PFSK-1 (cell line): ENCODE results near the gene NELFCD.

ENCODE experiments used
- FOXP2 ChIP-seq: optimal IDR thresholded peaks from 2 replicates; pipeline ENCODE3; 2011; ENCODE audit warnings: borderline replicate concordance, control low read depth, inconsistent platforms; ENCODE audit not compliant: insufficient read depth; ENCODE audit errors: extremely low read length, extremely low read depth
- POLR2AphosphoS5 ChIP-seq: IDR thresholded peaks from 2 replicates; pipeline ENCODE4 v1.6.1; 2012; ENCODE audit warnings: low read depth, mild to moderate bottlenecking, control low read depth, low read length, moderate library complexity
- REST ChIP-seq, 2 experiments: IDR thresholded peaks; 2 replicates each; pipeline versions ENCODE4 v1.6.1 to v1.8.0; 2011 to 2012; ENCODE audit warnings: low read depth in 2 of 2, low read length in 2 of 2, control low read depth in 1 of 2, inconsistent platforms in 1 of 2, mild to moderate bottlenecking in 1 of 2, moderate library complexity in 1 of 2; ENCODE audit not compliant: insufficient read depth in 1 of 2
- SIN3A ChIP-seq: IDR thresholded peaks from 2 replicates; pipeline ENCODE4 v1.6.1; 2012; ENCODE audit warnings: mild to moderate bottlenecking, low read length, moderate library complexity, borderline replicate concordance; ENCODE audit not compliant: insufficient read depth
- TAF1 ChIP-seq: IDR thresholded peaks from 2 replicates; pipeline ENCODE4 v1.6.1; 2012; ENCODE audit warnings: low read length, control low read depth, borderline replicate concordance; ENCODE audit not compliant: insufficient read depth

NELFCD gene

DNA sequence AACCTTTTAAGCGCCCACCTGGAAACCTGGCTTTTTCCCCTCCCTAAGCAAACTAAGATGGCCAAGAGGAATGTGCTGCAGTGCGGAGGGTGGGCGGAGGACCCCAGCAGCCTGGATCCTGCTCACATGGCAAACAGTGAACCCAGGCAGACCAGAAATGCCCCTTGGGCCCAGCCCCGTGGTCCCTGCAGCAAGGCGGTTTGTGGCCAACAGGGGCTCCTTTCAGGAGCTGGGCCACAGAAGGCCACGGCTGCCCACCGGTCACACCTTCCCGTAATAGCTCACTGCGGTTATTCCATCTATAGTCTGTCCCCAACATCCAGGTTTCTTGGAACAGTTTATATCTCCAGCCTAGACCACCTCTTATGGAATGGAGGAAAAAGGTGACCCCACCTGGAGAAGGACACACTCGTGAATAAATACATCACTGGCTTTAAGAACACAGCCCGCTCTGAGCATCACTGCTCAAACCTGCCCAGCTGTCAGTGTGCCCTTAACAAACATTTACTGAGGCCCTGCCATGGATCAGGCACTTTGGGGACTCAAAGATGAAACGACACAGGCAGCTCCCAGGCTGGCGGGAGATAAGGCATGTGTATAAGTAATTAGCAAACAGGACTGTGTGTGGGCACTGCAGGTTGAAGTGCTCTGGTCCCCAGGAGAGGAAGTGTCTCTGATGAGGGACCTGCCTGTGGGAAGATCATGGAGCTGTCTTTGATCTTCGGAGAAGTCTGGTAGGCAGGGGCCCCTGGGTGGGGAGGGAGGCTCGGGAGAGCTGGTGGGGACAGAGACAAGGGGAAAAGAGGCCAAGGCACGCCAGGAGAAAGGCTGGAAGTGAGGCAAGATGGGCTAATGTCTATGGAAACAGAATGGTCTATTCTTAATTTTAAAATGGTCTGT is 35.0 kb downstream of the NELFCD start:
- TF ChIP-seq TAF1 = no peak
- TF ChIP-seq REST (IDR thresholded peaks at IDR 0.05; ENCODE audit: insufficient read depth in 1 of 2, low read depth in 2 of 2, low read length in 2 of 2) = no peak
- TF ChIP-seq POLR2AphosphoS5 = no peak
- TF ChIP-seq SIN3A = no peak
- TF ChIP-seq FOXP2 = no peak

DNA sequence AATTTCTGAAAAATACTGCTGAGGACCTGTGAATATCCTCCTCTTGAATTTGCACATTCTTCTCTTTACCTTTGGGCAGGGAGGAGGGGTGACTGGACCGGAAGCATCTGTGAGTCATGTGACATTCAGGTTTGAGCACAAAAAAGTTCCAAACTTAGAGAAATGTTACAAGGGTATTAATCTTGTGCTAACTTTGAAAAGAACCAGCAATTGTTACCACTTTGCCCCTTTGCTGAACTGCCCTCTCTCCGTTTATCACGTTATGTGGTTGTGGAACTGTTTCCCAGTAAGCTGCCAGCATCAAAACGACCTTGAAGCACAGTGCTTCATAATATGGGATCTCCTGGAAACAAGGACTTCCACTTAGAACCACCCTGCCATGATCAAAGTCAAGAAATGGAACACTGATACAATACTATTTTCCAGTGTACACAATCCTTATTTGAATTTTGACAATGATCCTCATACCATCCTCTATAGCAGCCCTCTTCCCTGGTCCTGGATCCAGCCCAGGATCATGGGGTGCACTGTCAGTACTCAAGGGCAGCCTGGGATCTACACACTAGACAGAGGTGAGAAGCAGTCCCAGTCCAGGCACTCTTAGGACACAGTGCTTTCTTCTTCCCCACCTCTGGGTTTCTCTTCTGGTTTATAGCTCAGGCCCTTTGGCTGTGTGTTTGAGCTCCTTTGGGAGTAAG is 35.9 kb downstream of the NELFCD start:
- TF ChIP-seq REST (IDR thresholded peaks at IDR 0.05; ENCODE audit: insufficient read depth in 1 of 2, low read depth in 2 of 2, low read length in 2 of 2) = no peak
- TF ChIP-seq TAF1 = no peak
- no peak for TF ChIP-seq POLR2AphosphoS5
- no peak for TF ChIP-seq SIN3A
- no peak for TF ChIP-seq FOXP2

DNA sequence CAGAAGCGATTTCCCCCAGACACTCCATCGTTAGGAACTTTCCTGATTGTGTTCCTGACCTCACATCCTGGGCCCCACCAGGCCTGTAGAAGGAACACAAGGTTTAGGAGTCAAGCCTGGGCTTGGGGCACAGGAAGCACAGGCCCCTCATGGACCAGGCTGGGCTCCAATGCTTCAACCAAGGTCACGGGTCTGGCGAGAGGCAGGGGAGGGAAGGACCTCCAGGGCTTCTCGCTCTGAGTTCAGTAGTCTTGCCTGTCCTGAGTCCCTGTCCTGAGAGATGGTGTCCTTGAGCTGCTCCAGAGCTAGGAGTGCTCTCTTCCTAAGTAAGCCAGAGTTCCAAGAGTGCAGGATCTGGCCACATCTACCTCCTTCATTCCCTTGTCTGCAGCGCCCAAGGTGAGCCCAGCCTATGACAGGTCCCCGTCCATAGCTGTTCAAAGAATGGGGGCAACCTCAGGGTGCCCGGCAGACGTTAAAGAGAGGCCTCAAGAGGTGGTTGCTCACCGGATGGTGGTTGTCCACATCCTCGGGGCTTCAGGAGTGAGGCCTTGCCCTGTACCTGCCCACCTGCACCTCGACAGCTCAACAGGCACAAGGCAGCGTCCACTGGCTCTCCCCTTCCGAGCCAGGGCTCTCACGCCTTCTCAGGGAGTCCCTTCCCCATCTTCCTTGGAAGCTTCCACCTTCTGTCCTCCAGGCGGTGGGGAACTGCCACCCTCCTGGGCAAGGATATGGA is 36.6 kb downstream of the NELFCD start:
- no peak for TF ChIP-seq TAF1
- TF ChIP-seq POLR2AphosphoS5 = no peak
- no peak for TF ChIP-seq SIN3A
- no peak for TF ChIP-seq REST (IDR thresholded peaks at IDR 0.05; ENCODE audit: insufficient read depth in 1 of 2, low read depth in 2 of 2, low read length in 2 of 2)
- TF ChIP-seq FOXP2 = no peak

DNA sequence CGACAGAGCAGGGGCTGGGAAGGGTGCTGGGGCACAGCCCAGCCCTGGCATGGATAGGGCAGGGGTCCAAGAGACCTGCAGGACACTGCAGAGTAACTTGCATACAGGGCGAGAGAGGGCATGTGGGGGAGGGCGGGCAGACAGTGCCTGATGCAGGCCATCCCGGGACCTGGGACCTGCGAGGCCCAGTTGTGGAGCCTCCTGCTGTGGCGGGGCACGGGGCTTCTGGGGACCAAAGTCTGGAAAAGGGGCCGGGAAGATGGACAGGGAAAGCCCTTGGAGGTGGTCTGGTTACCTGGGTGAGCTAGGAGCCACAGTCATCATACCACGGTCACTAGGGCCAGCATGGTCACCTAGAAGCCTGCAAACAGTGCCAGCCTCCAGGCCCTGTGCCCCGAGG is 37.8 kb downstream of the NELFCD start:
- TF ChIP-seq FOXP2 = no peak
- TF ChIP-seq POLR2AphosphoS5 = no peak
- no peak for TF ChIP-seq TAF1
- TF ChIP-seq REST (IDR thresholded peaks at IDR 0.05; ENCODE audit: insufficient read depth in 1 of 2, low read depth in 2 of 2, low read length in 2 of 2) = no peak
- no peak for TF ChIP-seq SIN3A
